Choroid plexus epithelial cell (primary cell): Measurements from ENCODE around the gene VEGFB.
A peak's percentile ranks its signal among the peaks of the same experiment; 100 is the strongest.

Source experiments
- DNase-seq: peaks from one replicate; pipeline ENCODE4 v3.0.0-alpha.2; 2010; ENCODE audit warnings: low read depth
- H3K4me3 ChIP-seq: 2 replicates; pipeline ENCODE4 v1.5.1; 2011; ENCODE audit warnings: low read depth, mild to moderate bottlenecking, control low read depth, low read length, moderate library complexity
- TF ChIP-seq, protein P1 (sequence below): conservative IDR thresholded peaks from 2 replicates; pipeline ENCODE4 v1.5.1; 2011; ENCODE audit warnings: low read depth, mild to moderate bottlenecking, control low read depth, inconsistent platforms, low read length, moderate library complexity

Gene VEGFB

DNA sequence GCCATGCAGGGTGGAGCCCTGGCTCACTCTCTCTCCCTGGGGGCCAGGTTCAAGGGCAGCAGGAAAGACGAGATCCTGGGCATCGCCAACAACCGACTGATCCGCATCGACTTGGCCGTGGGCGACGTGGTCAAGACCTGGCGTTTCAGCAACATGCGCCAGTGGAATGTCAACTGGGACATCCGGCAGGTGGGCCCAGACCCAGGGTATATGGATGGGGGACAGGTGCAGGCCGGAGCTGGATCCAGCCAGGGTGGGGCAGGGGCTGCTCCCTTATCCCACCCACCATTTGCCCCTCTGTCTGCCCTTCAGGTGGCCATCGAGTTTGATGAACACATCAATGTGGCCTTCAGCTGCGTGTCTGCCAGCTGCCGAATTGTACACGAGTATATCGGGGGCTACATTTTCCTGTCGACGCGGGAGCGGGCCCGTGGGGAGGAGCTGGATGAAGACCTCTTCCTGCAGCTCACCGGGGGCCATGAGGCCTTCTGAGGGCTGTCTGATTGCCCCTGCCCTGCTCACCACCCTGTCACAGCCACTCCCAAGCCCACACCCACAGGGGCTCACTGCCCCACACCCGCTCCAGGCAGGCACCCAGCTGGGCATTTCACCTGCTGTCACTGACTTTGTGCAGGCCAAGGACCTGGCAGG, 11.3 kb upstream of the VEGFB start:
- TF ChIP-seq, protein P1, sequence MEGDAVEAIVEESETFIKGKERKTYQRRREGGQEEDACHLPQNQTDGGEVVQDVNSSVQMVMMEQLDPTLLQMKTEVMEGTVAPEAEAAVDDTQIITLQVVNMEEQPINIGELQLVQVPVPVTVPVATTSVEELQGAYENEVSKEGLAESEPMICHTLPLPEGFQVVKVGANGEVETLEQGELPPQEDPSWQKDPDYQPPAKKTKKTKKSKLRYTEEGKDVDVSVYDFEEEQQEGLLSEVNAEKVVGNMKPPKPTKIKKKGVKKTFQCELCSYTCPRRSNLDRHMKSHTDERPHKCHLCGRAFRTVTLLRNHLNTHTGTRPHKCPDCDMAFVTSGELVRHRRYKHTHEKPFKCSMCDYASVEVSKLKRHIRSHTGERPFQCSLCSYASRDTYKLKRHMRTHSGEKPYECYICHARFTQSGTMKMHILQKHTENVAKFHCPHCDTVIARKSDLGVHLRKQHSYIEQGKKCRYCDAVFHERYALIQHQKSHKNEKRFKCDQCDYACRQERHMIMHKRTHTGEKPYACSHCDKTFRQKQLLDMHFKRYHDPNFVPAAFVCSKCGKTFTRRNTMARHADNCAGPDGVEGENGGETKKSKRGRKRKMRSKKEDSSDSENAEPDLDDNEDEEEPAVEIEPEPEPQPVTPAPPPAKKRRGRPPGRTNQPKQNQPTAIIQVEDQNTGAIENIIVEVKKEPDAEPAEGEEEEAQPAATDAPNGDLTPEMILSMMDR: no peak
- DNase-seq: no peak
- H3K4me3 ChIP-seq: no peak overlapping the region

DNA sequence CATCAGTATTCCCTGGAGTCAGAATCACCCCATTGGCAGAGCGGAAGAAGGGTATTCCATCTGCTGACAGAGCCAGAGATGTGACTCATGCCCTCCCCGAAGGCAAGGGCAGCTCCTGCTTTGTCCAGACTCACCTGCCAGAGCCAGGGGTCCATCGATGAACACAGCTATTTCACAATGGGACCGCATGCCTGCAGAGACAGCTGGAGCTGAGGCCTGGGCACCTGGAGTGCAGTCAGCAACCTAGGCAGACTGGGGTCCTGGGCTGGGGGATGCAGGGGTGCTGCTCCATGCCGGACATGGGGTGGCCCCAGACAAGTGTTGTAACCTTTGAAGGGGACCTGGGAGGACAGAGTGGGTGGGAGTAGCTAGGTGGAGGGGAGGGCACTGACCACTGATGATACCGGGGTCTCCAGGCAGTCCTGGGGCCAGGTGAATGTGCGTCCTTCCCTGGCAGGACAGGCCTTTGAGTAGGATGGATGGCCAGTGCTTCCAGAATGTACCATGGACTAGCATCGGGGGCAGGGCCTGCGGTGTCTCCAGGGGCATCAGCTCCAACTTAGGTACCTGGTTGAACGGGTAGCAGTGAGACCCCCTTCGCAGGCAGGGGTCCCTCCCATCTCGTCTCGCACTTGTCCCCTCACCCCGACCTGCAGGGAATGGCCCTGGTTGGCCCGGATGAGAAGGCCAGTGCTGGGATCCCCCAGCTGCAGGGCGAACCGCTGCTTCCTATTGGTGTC, 10.1 kb upstream of the VEGFB start:
- TF ChIP-seq, protein P1: no peak
- DNase-seq: no peak
- no peak overlapping the region for H3K4me3 ChIP-seq

DNA sequence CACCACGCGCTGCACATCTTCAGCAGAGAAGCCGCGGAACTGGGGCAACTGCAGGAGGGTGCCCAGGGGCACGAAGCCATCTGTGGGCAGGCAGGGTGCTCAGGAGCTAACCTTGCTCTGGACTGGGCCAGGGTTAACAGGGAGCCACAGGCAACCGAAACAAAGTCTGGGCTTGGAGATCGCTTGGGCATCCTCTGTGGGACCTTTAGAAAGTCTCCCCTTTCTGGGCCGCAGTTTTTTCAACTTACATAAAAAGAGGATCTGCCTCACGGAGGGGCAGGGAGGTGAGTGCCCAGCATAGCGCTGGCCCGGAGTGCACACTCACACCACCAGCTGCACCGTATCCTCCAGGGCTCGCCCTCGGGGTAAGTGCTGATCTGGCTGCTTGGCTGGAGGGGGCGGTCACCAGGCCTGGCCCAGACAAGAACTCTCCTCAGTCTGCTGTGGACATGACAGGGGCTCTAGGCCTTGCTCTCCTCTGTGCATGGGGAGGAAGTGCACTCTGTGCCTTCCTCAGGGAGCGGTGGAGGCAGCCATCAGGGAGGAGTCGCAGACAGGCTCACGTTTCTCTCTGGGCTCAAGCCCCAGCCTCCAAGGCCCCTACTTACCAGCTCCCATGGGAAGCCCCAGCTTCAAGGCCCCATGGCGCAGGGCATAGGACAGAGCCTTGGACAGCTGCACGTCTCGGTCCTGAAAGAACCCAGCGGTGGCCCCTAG, 9.3 kb upstream of the VEGFB start:
- DNase-seq: no peak
- H3K4me3 ChIP-seq: peak overlapping the region; percentile 87

DNA sequence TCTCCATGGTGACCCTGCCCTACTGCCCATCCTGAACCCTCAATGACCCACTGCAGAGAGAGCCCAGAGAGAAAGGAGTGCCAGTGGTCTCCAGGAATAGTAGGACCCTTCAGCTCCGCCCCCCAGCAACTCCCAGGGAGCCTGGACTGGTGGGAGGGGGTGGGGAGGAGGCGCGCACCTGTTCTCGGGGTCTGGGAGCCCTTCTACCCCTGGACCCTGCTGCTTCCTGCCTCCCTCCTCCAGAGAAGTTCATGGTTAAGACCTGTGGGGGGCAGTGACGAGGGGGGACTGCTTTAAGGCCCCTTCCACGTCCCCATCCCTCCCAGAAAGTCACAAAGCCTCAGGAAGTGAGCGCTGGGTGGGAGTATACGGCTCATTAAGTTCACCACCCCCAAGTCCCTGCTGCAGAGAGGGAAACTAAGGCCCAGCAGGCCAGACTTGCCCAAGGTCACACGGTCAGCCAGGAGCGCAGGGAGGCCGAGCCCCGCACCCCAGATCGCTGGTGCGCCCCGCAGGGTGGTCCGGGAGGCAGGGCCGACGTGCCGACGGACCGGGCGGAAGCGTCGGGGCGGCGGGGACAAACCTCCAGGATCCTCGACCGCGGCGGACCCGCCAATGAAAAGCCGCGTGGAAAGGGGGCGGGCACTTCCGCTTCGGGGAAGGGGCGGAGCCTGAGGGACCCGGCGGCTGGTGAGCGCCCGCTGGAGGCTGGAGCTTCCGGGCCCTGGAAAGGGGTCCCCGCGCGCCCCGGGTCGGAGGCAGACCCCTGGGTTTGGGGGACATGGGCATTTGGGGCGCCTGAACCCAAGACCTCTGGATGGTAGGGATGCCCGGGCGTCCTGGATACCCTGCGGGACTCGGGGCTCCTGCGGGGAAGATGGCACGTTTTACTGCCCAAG, 8.5 kb upstream of the VEGFB start, which contains the start of the genes NUDT22 and TRPT1:
Gene NUDT22, plus strand, starts transcription at position 667 of the 899 bp plus-strand sequence. CDS start 379 bp downstream, outside the sequence.
Gene TRPT1, minus strand, starts transcription at position 579 of the 899 bp plus-strand sequence. Its CDS starts 326 bp downstream, at position 253.
- H3K4me3 ChIP-seq: peak within 1 kb of the TSS; percentile 87
- peak; percentile 80 for DNase-seq
- TF ChIP-seq, protein P1: peak; percentile 45

More for the DNA sequence above, 9.3 kb upstream of the VEGFB start:
- TF ChIP-seq, protein P1: no peak

DNA sequence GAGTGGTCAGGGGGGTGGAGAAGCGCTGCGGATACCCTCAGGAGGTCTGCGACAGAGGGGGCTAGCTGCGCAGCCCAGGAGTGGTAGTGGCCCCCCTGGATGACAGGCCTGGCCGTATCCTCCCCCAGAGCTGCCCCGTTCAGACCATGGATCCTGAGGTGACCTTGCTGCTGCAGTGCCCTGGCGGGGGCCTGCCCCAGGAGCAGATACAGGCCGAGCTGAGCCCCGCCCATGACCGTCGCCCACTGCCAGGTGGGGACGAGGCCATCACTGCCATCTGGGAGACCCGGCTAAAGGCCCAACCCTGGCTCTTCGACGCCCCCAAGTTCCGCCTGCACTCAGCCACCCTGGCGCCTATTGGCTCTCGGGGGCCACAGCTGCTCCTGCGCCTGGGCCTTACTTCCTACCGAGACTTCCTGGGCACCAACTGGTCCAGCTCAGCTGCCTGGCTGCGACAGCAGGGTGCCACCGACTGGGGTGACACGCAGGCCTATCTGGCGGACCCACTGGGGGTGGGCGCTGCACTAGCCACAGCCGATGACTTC, 7.8 kb upstream of the VEGFB start:
- no peak for DNase-seq
- TF ChIP-seq, protein P1: no peak
- peak overlapping the region; percentile 87 for H3K4me3 ChIP-seq

DNA sequence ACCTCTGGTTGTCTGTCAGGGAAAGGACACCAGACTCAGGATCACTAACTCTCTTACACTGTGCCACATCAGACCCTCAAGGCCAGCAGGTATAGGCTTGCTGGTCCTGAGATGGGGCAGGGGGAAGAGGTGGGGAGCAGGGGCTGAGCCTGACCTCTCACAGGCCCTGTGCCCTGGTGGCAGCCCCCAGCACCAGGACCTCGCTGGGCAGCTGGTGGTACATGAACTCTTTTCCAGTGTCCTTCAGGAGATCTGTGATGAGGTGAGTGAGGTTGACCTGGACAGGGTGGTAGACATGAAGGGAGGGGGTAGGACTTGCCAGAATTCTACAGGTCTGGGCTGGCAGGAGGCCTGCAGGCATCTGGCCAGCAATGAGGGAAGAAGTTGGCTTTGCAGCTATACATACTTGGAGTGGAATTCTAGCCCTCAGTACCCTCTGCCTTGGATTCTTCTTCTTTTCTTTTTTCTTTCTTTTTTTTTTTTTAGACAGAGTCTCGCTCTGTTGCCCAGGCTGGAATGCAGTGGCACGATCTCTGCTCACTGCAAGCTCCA, 6.9 kb upstream of the VEGFB start:
- TF ChIP-seq, protein P1: no peak
- H3K4me3 ChIP-seq: peak overlapping the region; percentile 87
- DNase-seq: no peak
